ENCODE results near the gene ALKBH5.

ALKBH5 gene

DNA sequence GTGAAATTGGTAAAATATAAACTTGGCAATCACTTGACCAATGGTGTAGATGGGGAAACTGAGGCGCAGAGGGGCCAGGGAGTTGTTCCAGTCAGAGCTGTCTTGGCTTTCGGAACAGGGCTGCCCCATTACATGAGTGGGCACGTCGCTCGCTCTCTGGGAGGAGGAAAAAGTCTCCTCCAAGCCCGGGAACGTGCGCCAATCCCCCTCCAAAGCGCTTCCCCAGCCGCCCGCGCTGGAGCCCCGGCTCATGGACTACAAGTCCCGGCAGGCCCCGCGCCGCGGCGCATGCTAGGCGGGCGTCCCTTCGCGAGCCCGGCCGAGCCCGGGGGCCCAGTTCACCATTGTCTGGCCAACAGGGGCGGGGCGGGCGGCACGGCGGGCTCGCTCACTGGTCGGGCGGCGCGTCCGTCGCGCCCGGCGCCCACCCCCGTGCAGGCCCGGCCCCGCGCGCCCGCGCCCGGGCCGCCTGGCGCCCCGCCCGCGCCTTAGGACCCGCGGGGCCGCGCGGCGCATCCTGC lies 41.6 kb downstream of the ALKBH5 start, which contains the start of gene LLGL1:
LLGL1 (plus strand) TSS at position 515 of the 521 bp plus-strand sequence. CDS start 48 bp downstream, outside the sequence.
- peak; percentile 85 for DNase-seq

DNA sequence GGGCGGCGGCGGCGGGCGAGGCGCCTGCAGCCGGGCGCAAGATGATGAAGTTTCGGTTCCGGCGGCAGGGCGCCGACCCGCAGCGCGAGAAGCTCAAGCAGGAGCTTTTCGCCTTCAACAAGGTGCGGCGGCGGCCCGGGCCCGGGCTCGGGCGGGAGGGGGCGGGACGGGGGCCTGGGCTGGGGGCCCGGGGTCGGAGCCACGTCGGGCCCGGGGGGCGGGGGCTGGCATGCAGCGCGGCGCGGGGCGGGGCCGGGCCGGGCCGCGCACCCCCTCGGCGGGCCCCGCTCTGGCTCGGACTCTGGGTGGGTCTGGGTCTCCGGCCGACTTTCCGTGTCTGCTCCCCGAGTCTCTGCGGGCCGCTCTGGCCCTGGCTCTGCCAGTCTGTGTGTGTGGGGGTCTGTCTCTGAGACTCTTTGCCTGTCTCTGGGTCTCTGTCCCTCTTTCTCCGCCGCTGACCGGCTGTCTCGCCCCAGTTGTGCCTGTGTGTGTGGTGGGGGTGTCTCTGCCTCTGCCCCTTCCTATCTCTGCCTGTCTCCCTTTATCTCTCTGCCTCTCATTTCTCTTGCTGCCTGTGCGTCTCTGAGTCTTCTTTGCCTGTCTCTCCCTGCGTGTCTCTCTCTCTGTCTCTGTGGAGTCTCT lies 42.1 kb downstream of the ALKBH5 start:
- no peak for DNase-seq

DNA sequence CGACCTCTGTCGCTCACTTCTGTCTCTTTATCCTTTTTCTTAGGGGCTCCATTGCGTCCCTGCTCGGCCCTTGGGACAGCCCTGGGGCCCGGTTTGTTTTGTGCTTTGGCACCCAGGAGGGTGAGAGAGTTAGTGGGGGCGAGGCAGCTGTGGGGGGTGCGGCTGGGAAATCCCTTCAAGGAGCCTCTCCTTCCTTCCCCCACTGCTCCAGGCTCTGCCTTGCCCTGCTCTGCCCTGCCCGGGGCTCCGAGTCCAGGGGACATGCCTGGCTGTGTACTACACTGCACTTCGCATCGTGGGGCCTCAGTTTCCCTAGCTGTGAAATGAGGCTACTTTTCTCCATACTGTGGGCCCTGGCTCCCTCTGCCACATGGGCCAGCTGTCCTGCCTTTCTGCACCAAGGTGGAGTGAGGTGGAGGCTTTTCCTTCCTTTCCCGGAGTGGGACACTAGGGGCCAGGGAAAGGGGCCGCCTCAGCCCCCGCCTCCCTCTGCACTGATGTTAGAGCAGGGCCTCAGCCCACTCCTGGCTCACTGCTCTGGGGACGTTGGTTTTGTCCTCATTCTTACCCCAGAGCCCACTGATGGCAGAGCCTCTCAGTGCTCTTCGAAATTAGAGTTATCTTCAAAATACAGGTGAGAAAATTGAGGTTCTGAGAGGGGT lies 42.8 kb downstream of the ALKBH5 start:
- no peak for DNase-seq

- DNase-seq: no peak
Measured at GRCh38 chr17:18227635-18228034, 44.0 kb downstream of the ALKBH5 start.

GRCh38 chr17:18228176-18228682 lies 44.6 kb downstream of the ALKBH5 start:
- DNase-seq: no peak

GRCh38 chr17:18229254-18229653 lies 45.6 kb downstream of the ALKBH5 start:
- no peak for DNase-seq

DNA sequence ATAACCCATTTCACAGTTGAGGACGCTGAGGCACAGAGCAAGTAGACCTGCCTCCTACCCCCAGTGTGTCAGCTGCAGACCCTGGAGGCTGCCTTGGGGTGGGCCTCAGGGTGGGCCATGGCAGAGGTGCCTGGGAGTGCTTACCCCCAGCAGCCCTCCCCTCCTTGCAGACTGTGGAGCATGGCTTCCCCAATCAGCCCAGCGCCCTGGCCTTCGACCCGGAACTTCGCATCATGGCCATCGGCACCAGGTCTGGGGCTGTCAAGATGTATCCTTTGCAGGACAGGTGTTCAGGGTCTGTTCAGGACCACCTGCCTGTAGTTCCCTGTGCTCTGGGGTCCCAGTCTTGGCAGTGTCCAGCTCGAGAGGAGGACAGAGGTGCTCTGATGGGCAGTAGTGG lies 46.1 kb downstream of the ALKBH5 start:
- no peak for DNase-seq

- DNase-seq: no peak
Measured at GRCh38 chr17:18230288-18231141, 46.9 kb downstream of the ALKBH5 start.

GRCh38 chr17:18231164-18231563 lies 47.5 kb downstream of the ALKBH5 start:
- DNase-seq: no peak

GRCh38 chr17:18233803-18234518 lies 50.3 kb downstream of the ALKBH5 start:
- no peak for DNase-seq

DNA sequence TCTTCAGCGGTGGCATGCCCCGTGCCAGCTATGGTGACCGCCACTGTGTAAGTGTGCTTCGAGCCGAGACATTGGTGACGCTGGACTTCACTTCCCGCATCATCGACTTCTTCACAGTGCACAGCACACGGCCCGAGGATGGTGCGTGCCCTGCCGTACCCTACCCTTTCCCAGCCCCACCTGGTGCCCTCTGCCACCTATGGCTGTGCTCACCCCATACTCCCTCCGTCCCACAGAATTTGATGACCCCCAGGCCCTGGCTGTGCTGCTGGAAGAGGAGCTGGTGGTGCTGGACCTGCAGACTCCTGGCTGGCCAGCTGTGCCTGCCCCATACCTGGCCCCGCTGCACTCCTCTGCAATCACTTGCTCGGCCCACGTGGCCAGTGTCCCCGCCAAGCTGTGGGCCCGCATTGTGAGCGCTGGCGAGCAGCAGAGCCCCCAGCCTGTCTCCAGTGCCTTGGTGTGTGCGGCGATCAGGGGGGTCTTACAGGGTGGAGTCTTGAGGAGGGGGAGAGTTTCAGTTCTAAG lies 51.3 kb downstream of the ALKBH5 start:
- DNase-seq: no peak

DNA sequence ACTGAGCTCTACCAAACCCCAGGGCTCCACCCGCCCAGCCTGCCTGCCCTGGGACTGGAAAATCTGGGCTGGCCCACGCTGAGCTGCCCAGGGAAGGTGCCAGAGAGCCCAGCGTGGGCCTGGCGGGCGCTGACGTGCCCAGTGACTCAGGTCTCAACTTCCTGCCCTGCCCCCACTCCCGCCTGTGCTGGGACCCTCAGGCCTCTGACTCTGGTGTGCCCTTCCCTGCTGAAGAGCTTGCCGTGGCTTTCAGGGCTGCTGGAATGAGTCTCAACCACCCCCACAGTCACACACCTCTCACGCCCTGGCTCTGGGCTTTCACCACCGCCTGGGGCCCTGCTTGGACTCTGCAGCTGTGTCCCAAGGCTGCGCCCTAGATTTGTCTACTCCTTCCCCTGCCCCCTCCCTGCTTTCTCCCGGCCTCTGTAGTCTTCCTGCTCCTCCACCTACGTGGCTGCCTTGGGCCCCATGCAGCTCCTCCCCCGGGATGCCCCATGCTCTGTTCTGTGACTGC lies 52.2 kb downstream of the ALKBH5 start:
- no peak for DNase-seq

DNA sequence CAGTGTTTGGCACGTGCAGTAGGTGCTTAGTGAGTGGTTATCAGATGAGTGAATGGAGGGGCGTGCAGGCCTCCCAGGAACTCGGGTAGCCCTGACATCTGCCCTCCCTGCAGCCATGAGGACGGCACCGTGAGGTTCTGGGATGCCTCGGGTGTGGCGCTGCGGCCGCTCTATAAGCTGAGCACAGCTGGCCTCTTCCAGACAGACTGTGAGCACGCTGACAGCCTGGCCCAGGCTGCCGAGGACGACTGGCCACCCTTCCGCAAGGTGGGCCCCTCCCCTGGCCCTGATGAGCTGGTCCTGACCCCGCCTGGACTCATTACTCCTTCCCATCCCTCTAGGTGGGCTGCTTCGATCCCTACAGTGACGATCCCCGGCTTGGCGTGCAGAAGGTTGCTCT lies 52.9 kb downstream of the ALKBH5 start:
- no peak for DNase-seq

- DNase-seq: no peak
Measured at GRCh38 chr17:18237461-18237860, 53.8 kb downstream of the ALKBH5 start.

DNA sequence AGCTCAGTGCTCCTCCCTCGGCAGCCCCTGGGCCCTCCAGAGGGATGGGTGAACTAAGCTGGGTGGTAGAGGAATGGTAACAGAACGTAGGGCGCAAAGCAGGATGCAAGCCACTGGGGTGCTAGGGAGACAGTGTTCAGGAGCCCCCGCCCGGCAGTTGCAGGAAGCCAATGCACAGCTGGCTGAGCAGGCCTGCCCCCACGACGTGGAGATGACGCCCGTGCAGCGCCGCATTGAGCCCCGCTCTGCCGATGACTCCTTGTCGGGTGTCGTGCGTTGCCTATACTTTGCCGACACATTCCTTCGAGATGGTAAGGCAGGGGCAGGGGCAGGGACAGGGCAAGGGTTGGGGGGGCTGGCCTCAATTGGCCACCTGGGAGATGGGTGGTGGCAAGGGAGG lies 54.7 kb downstream of the ALKBH5 start:
- no peak for DNase-seq

- DNase-seq: no peak
Measured at GRCh38 chr17:18240449-18240848, 56.8 kb downstream of the ALKBH5 start.

GRCh38 chr17:18241229-18241871 lies 57.7 kb downstream of the ALKBH5 start:
- no peak for DNase-seq

- no peak for DNase-seq
Measured at GRCh38 chr17:18245038-18245776, 61.6 kb downstream of the ALKBH5 start.

DNA sequence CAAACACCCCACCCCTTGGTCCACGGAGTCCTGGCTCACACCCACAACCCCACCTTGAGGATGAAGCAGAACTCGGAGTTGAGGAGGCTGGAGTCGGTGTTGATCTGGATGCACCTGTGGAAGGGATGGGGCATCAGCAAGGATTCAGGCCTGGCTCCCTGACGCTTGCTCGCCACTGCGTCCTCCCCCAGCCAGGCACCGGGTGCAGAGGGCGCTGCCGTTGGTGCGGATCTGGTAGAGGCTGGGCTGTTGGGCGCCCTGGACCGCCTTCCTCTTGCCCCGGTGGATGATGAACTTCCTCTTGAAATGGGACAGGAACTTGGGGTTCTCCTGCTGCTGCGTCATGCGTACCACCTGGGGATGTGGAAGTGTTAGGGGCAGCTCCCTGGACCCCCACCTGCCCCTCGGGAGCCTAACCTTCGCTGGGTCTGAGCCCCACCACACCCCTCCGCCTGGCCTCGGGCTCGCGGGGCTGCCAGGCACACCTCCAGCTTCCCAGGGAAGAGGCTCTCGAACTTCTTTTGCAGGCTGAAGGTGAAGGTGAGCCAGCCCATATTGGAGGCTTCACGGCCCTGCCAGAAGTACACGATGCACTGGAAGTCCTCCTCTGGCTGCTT lies 62.6 kb downstream of the ALKBH5 start:
- no peak for DNase-seq

DNA sequence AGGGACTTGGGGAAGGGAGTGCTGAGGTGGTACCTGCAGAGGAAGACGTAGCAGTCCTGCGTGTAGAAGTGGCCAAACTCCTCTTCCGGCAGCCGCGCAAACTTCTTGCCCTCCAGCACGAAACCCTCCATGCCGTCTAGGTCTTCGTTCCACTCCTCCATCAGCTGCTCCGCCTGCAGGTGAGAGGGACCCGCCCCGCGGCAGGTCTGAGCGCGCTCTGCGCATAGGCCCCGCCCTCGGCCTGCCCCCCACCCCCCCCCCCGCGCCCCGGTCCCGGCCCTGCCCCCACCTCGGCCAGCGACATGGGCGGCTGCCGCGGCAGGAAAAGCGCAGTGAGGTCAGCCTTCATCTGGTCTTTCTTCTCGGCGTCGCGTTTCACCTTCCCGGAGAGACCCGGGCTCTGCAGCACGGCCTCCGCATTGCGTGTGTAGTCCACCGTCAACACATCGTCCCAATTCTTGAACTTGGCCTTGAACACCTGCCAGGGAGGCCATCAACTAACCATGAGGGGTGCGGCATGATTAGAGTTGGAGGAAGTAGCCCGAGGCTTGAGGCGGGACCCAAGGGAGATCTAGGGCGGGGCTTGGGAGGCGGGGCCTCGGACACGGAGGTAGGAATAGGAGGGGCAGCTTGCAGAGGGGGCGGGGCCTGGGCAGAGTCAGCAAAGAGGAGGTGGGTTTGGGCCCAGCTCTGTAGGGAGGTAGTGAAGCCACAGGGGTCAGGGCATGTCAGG lies 63.4 kb downstream of the ALKBH5 start:
- DNase-seq: no peak

All from NCI-H2227 treated with DMSO at 0.1 percent for 48 hours (cell line).